OCI-LY1 (cell line): ENCODE data around the gene MVB12A.

Source experiments
- CTCF ChIP-seq: fragments of 200-600 bp; sonication (generic), shearing (Covaris generic); IDR thresholded peaks from 2 replicates; pipeline ENCODE4 v1.5.1; 2017; ENCODE audit warnings: mild to moderate bottlenecking, antibody characterized with exemption, low read length, moderate library complexity, mixed read lengths
- EZH2 ChIP-seq: fragments of 200-600 bp; sonication (generic), shearing (Covaris generic); IDR thresholded peaks from 2 replicates; pipeline ENCODE4 v1.8.0; 2017; ENCODE audit warnings: borderline replicate concordance, mixed run types, mild to moderate bottlenecking, antibody characterized with exemption, low read length, moderate library complexity, mixed read lengths

- TF ChIP-seq CTCF: no peak
- TF ChIP-seq EZH2: no peak
Observed at GRCh38 chr19:17391371-17392151, 28.3 kb upstream of the MVB12A start.
